Measurements from ENCODE around the gene PTPN14. TPM values are rescaled to one million over a fixed set of nuclear protein-coding genes. Genes with fewer than 3 reads are reported as not detected.
A peak's percentile ranks its signal among the peaks of the same experiment; 100 is the strongest.

PTPN14 gene
- total RNA-seq, 1 donor from 2014 or later = 1.6 TPM

DNA sequence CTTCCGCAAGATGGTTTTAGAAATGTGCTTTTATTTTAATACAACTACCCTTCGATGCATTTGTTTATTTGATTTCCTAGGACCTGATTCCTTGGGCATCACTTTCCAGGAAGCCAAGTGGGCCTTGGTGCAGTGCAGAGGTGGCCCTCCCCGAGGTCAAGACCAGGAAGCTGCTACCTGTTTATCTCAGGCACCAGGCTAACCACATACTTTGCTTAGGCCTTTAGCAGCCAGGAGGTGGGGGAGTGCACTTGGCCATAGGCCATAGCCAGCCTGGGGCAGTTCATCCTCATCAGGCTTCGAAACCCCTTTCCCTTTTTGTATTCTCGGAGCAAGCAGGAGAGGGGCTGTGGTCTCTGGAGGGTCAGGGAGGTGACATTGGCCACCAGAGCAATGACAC is 225.0 kb downstream of the PTPN14 start:
- no peak for DNase-seq (ENCODE audit: low spot score in 2 of 2)
- no peak for FAIRE-seq

GRCh38 chr1:214324896-214325800 is 226.3 kb downstream of the PTPN14 start:
- no peak for FAIRE-seq
- DNase-seq (ENCODE audit: low spot score in 2 of 2) = no peak

DNA sequence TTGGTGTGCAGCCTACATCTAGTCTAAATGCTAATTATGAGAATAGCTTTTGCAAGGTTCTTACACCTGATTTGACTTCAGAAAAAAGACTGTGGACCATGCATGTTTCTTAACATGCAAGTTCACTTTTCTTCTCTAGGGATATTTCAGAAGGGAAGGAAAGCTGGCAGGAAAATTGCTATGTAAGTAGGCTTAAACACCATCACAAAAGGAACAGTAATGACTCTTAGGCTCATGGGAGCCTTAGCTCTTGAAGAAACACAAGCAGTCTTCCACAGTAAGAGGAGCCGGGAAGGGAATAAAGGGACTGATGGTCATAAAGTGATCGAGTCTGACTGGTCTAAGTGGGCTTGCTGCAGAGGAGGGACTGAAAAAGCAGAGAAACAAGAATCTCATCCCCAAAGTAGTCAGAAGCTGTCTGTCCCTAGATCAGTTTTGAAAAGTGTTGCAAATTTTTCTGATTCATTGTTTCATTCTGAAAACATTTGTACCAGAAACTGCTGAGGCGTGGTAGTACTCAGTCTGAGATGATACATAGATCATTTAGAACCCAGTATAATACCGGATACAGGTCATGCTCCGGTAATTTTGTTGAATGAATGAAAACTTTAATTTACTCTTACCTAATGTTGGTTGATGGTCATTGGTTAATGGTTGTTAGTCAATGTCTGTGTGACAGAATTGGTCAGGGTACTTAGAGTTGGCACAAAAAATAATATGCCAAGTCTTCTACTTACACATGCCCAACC is 229.5 kb downstream of the PTPN14 start:
- DNase-seq (ENCODE audit: low spot score in 2 of 2) = no peak
- no peak for FAIRE-seq

DNA sequence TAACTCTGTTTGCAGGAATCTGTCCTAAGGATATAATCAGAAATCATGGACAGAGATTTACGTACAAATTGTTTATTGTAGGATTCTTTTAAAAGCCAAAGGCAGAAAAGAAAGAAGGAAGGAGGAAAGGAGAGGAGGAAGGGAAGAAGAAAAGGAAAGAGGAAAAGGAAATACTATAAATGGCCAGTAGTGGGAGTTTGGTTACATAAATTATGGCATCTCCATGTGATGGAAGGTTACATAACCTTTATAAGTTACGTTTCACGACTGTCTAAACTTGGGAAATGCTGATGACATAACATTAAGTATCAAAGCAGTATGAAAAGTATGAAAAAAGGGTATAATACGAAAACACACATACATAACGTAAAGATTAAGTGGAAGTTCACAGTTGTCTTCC is 231.5 kb downstream of the PTPN14 start:
- DNase-seq (ENCODE audit: low spot score in 2 of 2) (no peak), FAIRE-seq (no peak)

DNA sequence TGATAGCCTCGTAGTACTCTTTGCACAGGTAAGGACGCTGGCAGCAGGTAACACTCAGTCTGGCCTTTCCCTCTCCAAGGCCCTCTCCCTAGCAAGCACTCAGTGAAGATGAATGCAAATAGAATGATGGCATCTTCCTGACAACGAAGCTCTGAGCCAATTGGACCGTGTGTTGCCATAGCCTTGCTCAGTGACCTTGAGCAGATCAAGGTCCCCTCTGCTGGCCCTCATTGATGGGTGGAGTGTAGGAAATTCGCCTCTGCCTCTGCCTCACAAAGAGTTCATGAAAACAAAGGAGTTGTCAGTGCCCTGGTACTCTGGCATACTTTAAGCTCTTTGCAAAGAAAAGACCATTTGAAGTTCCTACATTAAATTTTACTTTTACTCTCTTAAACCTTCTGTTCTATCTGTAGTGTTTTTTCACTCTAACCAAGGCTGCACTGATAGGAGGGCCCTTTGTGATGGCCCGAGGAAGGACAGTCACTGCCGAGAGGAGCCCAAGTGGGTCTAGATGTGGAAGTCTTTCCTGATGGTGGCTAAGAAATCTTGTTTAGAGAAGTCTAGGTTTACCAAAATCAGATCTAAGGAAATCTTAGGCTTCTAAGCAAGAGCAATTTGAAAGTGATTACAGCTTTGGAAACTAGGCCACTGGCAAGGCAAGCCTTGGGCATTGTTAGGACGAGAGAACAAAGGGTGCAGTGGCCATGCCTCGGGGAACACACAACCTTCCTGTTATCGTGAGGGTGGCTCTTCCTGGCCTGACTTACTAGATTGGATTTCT is 232.3 kb downstream of the PTPN14 start:
- DNase-seq (ENCODE audit: low spot score in 2 of 2) = no peak
- FAIRE-seq = no peak

DNA sequence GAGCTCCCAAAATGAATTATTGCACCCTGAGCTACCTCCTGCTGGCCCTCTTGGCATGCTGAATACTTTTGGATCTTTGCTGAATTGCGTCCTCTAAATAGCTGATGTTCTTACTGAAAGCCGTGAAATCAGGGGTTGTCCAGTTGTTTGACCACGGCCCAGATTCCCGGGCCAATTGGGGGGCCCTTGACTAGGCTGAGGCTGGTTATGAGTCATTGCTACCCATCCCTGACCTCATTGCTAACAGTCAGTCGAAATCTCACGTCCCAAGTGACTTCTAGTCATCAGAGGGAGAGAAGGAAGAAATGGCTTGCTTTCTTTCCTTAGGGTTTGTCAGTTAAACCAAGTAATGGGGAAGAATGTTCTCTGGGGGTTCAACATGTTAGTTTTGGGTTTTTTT is 233.0 kb downstream of the PTPN14 start:
- no peak for DNase-seq (ENCODE audit: low spot score in 2 of 2)
- no peak for FAIRE-seq

GRCh38 chr1:214317734-214318133 is 233.7 kb downstream of the PTPN14 start:
- FAIRE-seq = no peak

DNA sequence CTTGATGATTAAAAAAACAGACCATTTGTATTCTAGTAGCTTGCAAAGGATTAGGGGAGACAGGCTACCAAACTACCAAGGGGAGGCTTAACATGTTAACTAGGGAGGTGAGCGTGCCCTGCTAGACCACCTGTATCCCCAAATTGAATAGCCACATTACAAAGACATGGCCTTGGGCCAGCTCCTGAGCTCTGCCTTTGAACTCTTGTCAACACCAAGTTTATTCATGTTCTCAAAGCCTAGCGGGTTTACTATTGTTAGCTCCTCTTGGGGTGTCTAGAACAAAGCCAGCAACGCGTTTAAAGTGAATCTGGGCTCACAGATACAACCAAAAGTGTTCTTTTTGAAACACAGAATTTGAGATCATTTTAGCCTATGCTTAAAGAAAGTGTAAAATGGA is 234.1 kb downstream of the PTPN14 start:
- DNase-seq (ENCODE audit: low spot score in 2 of 2) = no peak
- FAIRE-seq = no peak

More at GRCh38 chr1:214317734-214318133, 233.7 kb downstream of the PTPN14 start:
- no peak for DNase-seq (ENCODE audit: low spot score in 2 of 2)

GRCh38 chr1:214316593-214316992 is 234.8 kb downstream of the PTPN14 start:
- DNase-seq (ENCODE audit: low spot score in 2 of 2) (no peak), FAIRE-seq (no peak)

- no peak for FAIRE-seq
- DNase-seq (ENCODE audit: low spot score in 2 of 2) = no peak
These were observed 237.1 kb downstream of the PTPN14 start for GRCh38 chr1:214314178-214314843.

DNA sequence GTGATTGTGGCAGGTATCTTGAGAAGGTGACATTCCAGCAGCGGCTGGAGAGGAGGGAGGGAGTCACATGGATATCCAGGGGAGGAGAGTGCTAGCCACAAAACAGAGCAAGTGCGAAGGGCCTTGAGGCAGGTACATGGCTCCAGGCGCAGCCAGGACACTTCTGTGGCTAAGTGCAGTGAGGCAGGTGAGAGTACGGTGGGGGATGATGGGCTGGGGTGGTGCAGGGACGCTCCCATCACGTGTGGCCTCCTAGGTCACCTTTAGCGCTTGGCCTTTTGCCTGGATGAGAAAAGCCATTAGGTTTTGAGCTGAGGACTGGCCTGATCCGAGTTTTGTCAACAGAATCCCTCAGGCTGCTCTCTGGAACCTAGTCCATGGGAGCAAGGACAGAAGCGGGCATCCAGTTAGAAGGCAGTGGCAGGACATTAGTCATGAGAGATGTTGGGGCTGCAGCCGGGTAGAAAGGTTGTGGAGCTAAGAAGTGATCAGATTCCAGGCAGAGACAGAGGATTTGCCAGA is 238.8 kb downstream of the PTPN14 start:
- DNase-seq (ENCODE audit: low spot score in 2 of 2) (no peak), FAIRE-seq (no peak)

GRCh38 chr1:214310777-214311690 is 240.4 kb downstream of the PTPN14 start:
- FAIRE-seq (no peak), DNase-seq (ENCODE audit: low spot score in 2 of 2) (no peak)

DNA sequence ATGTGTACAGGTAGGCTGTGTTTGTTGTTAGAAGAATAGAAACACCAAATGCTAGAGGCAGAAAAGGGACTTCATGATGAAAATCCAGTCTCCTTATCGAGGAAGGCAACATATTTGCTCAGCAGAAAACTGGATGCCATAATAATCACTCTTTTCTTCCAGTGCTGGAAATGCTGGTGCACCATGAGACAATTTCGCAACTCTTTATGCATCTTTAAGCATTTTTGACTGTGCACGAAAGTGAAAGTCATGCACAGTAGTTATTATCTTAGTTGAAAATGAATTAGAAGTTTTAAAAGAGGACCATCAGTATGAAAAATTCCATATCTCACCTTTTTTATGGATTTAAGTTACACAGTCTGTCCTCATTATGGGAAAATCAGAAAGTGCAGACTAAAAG is 241.4 kb downstream of the PTPN14 start:
- DNase-seq (ENCODE audit: low spot score in 2 of 2) (no peak), FAIRE-seq (no peak)

GRCh38 chr1:214306269-214306668 is 245.1 kb downstream of the PTPN14 start:
- FAIRE-seq = no peak

GRCh38 chr1:214305164-214305751 is 246.1 kb downstream of the PTPN14 start:
- no peak for DNase-seq (ENCODE audit: low spot score in 2 of 2)
- no peak for FAIRE-seq

More at GRCh38 chr1:214306269-214306668, 245.1 kb downstream of the PTPN14 start:
- no peak for DNase-seq (ENCODE audit: low spot score in 2 of 2)

GRCh38 chr1:214303141-214303930 is 248.1 kb downstream of the PTPN14 start:
- DNase-seq (ENCODE audit: low spot score in 2 of 2) (peak in 1 of 2 donors; percentile 22), FAIRE-seq (no peak)

- DNase-seq (ENCODE audit: low spot score in 2 of 2) (no peak), FAIRE-seq (no peak)
These were observed 249.9 kb downstream of the PTPN14 start for GRCh38 chr1:214301526-214301925.
